GM18505 (cell line): ENCODE results near the gene TM9SF2.

ENCODE experiments used
- ATAC-seq: cut with Tn5 transposase; IDR thresholded peaks from one replicate; pipeline ENCODE4 v1.9.1; 2021; ENCODE audit not compliant: unreplicated experiment
- POLR2A ChIP-seq: IDR thresholded peaks from 4 replicates; pipeline ENCODE4 v1.6.1; 2011; ENCODE audit warnings: borderline replicate concordance; ENCODE audit not compliant: insufficient read depth, insufficient read length; ENCODE audit errors: extremely low read depth

The TM9SF2 gene

GRCh38 chr13:99526549-99526948 is 25.3 kb downstream of the TM9SF2 start:
- ATAC-seq, result no peak
- TF ChIP-seq POLR2A, result no peak

GRCh38 chr13:99527301-99527700 is 26.0 kb downstream of the TM9SF2 start:
- no peak for ATAC-seq
- TF ChIP-seq POLR2A, result no peak

GRCh38 chr13:99528547-99528946 is 27.3 kb downstream of the TM9SF2 start:
- no peak for TF ChIP-seq POLR2A
- ATAC-seq, result peak; percentile 52

GRCh38 chr13:99536023-99536422 is 34.8 kb downstream of the TM9SF2 start:
- no peak for TF ChIP-seq POLR2A
- no peak for ATAC-seq

GRCh38 chr13:99540530-99540929 is 39.3 kb downstream of the TM9SF2 start:
- ATAC-seq, result no peak
- no peak for TF ChIP-seq POLR2A

GRCh38 chr13:99542788-99543406 is 41.6 kb downstream of the TM9SF2 start:
- ATAC-seq, result peak; percentile 96
- peak; percentile 56 for TF ChIP-seq POLR2A

GRCh38 chr13:99545361-99545760 is 44.1 kb downstream of the TM9SF2 start:
- no peak for ATAC-seq
- TF ChIP-seq POLR2A, result no peak

GRCh38 chr13:99545979-99546378 is 44.7 kb downstream of the TM9SF2 start:
- TF ChIP-seq POLR2A, result no peak
- no peak for ATAC-seq

- ATAC-seq, result no peak
- no peak for TF ChIP-seq POLR2A
Measured at GRCh38 chr13:99546878-99547277, 45.6 kb downstream of the TM9SF2 start.

- no peak for TF ChIP-seq POLR2A
- peak; percentile 60 for ATAC-seq
Measured at GRCh38 chr13:99548448-99548847, 47.2 kb downstream of the TM9SF2 start.

GRCh38 chr13:99553033-99553432 is 51.8 kb downstream of the TM9SF2 start:
- ATAC-seq, result no peak
- TF ChIP-seq POLR2A, result no peak

GRCh38 chr13:99555149-99555548 is 53.9 kb downstream of the TM9SF2 start:
- ATAC-seq, result no peak
- TF ChIP-seq POLR2A, result no peak

- TF ChIP-seq POLR2A, result no peak
- ATAC-seq, result no peak
Measured at GRCh38 chr13:99556867-99557443, 55.7 kb downstream of the TM9SF2 start.

GRCh38 chr13:99558570-99559180 is 57.4 kb downstream of the TM9SF2 start:
- no peak for TF ChIP-seq POLR2A
- no peak for ATAC-seq
